Keratinocyte (primary cell): Measurements from ENCODE around the gene ALDH3A1. TPM values are rescaled to one million over a fixed set of nuclear protein-coding genes. Genes with fewer than 3 reads are reported as not detected.

Experiments used
- DNase-seq: peaks from one replicate; pipeline ENCODE4 v3.0.0-alpha.2; 2011; ENCODE audit warnings: low read depth, missing footprints, low spot score
- FAIRE-seq: peaks from 2 replicates; lab custom pipeline; 2011; peaks lifted over from hg19 to GRCh38; lab: Jason Lieb, UNC
- H2AFZ ChIP-seq: 2 replicates; pipeline ENCODE4 v1.6.0; 2012; ENCODE audit warnings: low read length, control low read depth, inconsistent platforms; ENCODE audit not compliant: control insufficient read depth
- H3K27ac ChIP-seq: 2 replicates; pipeline ENCODE4 v1.5.1; 2011; ENCODE audit warnings: low read length; ENCODE audit not compliant: control insufficient read depth, insufficient read depth
- H3K27me3 ChIP-seq: 3 replicates; pipeline ENCODE4 v1.6.0; 2011; ENCODE audit warnings: low read length; ENCODE audit not compliant: control insufficient read depth, insufficient read depth; ENCODE audit errors: extremely low read depth
- H3K36me3 ChIP-seq, 2 experiments: 2 replicates in 1 of 2; 3 replicates in 1 of 2; pipeline ENCODE4 v1.5.1; 2011; ENCODE audit warnings: low read length in 2 of 2, mild to moderate bottlenecking in 1 of 2; ENCODE audit not compliant: control insufficient read depth in 2 of 2, insufficient read depth in 2 of 2; ENCODE audit errors: extremely low read depth in 1 of 2
- H3K4me1 ChIP-seq: 3 replicates; pipeline ENCODE4 v1.5.1; 2011; ENCODE audit warnings: low read length; ENCODE audit not compliant: control insufficient read depth, insufficient read depth; ENCODE audit errors: extremely low read depth
- H3K4me2 ChIP-seq: 3 replicates; pipeline ENCODE4 v1.6.0; 2011; ENCODE audit warnings: low read depth, low read length; ENCODE audit not compliant: control insufficient read depth, insufficient read depth; ENCODE audit errors: extremely low read depth
- H3K4me3 ChIP-seq, 3 experiments: fragments of 200-600 bp in 1 of 3; sonication (generic) in 1 of 3; 2 replicates in 2 of 3; 3 replicates in 1 of 3; pipeline ENCODE4 v1.5.1; 2011 to 2016; ENCODE audit warnings: low read length in 3 of 3, mild to moderate bottlenecking in 3 of 3, control low read depth in 2 of 3, inconsistent platforms in 1 of 3, low read depth in 1 of 3, mixed read lengths in 1 of 3, mixed run types in 1 of 3, moderate library complexity in 1 of 3; ENCODE audit not compliant: control insufficient read depth in 2 of 3, insufficient read depth in 2 of 3; ENCODE audit errors: extremely low read depth in 1 of 3
- H3K79me2 ChIP-seq: 2 replicates; pipeline ENCODE4 v1.6.0; 2012; ENCODE audit warnings: low read length; ENCODE audit not compliant: control insufficient read depth, insufficient read depth
- H3K9ac ChIP-seq: 3 replicates; pipeline ENCODE4 v1.6.0; 2011; ENCODE audit warnings: low read length; ENCODE audit not compliant: control insufficient read depth, insufficient read depth; ENCODE audit errors: extremely low read depth
- H3K9me1 ChIP-seq: 3 replicates; pipeline ENCODE4 v1.6.0; 2011; ENCODE audit warnings: low read length; ENCODE audit not compliant: control insufficient read depth, insufficient read depth; ENCODE audit errors: extremely low read depth
- H3K9me3 ChIP-seq: 2 replicates; pipeline ENCODE4 v1.5.1; 2012; ENCODE audit warnings: low read depth, low read length; ENCODE audit not compliant: control insufficient read depth
- H4K20me1 ChIP-seq: 3 replicates; pipeline ENCODE4 v1.6.0; 2011; ENCODE audit warnings: low read length; ENCODE audit not compliant: control insufficient read depth, insufficient read depth; ENCODE audit errors: extremely low read depth
- EZH2 ChIP-seq: IDR thresholded peaks from one replicate; pipeline ENCODE4 v1.6.1; 2012; ENCODE audit warnings: inconsistent platforms, mild to moderate bottlenecking, low read length, moderate library complexity
- dilution Hi-C: fragments of 300-500 bp; cut with MboI; formaldehyde crosslinking; loops from one replicate; pipeline ENCODE4 v1.7.0; 2020; ENCODE audit warnings: low sequenced_read_pairs; ENCODE audit not compliant: extremely low pct_ligation_motif_present
- polyA plus RNA-seq, 5 experiments: library from polyadenylated mRNA; depleted of rRNA in 3 of 5; stranded (reverse) in 3 of 5; stranded (forward) in 1 of 5; unstranded in 1 of 5; fragments of >200 nt; gene quantifications; 1 replicate in 1 of 5; 2 replicates in 3 of 5; 3 replicates in 1 of 5; pipeline versions ENCODE4 v1.2.1 to v1.2.3, GENCODE V29; 2011 to 2012; ENCODE audit warnings: missing spikeins in 2 of 5, low read depth in 1 of 5, low replicate concordance in 1 of 5
- TF ChIP-seq, protein P1 (sequence below), 3 experiments: IDR thresholded peaks in 1 of 3; conservative IDR thresholded peaks in 1 of 3; optimal IDR thresholded peaks in 1 of 3; 2 replicates in 2 of 3; 3 replicates in 1 of 3; pipeline versions ENCODE3 to v1.5.1; 2011; ENCODE audit warnings: low read length in 3 of 3, mild to moderate bottlenecking in 3 of 3, moderate library complexity in 2 of 3, control low read depth in 1 of 3, inconsistent platforms in 1 of 3; ENCODE audit not compliant: insufficient read depth in 2 of 3; ENCODE audit errors: extremely low read depth in 1 of 3

The ALDH3A1 gene
- polyA plus RNA-seq, 1 donor (not counting 4 experiments of a cell fraction or from before 2014, with no cell fraction given), result 5.8 TPM

DNA sequence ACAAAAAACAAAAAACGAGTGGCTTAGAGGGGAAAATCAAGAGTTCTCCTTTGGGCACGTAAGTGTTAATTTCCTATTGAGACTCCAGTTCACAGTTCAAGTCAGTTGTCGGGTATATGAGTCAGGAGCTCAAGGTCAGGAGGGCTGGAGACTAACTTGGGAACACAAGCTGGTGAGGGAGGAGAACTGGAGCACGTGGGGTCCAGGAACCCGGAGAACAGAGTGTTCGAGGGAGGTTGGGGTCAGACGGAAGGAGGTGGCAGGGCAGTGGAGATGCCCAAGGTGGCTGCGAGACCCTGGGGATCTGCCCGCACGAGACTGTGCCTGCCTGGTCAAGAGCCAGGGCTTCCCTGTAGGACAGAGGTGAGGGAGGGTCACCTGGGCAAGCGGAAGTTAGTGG lies 12.0 kb downstream of the ALDH3A1 start:
- Histone ChIP-seq H3K27ac (no peak overlapping the region), H3K4me2 (no peak overlapping the region)
- FAIRE-seq, result no peak

DNA sequence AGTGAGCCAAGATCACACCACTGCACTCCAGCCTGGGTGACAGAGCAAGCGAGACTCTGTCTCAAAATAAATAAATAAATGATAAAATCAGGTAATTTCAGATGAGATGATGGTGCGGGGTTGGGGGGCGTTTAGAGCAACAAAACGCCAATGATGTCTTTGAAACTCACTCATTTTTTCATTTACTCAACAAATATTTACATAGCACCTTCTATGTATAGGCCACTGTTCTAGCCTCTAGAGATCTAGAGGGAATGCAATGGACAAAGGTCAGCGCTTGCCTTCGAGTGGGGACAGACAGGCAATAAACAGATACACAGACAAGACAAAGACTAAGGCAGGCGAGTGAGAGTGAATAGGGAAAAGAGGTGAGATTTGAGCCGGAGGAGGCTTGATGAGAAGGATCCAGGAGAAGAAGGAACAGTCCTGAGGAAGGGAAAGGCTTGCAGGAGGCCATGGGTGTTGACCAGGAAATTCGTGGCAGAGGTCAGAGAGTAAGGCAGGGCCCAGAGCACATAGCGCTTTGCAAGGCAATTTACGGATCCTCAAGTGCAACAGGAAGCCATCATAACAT lies 14.1 kb downstream of the ALDH3A1 start:
- H3K27me3 ChIP-seq, result no peaks in the 10 kb centered on the region
- H3K9ac ChIP-seq, result no peak overlapping the region
- no peak overlapping the region for H3K27ac ChIP-seq
- no peaks in the 10 kb centered on the region for H3K36me3 ChIP-seq
- no peaks in the 10 kb centered on the region for H4K20me1 ChIP-seq
- H3K9me3 ChIP-seq, result no peaks in the 10 kb centered on the region
- dilution Hi-C loops, result no loop called here
- no peak overlapping the region for H2AFZ ChIP-seq
- no peak overlapping the region for H3K4me2 ChIP-seq
- H3K4me3 ChIP-seq, result no peak overlapping the region
- DNase-seq, result no peak
- H3K9me1 ChIP-seq, result no peaks in the 10 kb centered on the region
- H3K79me2 ChIP-seq, result no peaks in the 10 kb centered on the region
- TF ChIP-seq, protein P1, sequence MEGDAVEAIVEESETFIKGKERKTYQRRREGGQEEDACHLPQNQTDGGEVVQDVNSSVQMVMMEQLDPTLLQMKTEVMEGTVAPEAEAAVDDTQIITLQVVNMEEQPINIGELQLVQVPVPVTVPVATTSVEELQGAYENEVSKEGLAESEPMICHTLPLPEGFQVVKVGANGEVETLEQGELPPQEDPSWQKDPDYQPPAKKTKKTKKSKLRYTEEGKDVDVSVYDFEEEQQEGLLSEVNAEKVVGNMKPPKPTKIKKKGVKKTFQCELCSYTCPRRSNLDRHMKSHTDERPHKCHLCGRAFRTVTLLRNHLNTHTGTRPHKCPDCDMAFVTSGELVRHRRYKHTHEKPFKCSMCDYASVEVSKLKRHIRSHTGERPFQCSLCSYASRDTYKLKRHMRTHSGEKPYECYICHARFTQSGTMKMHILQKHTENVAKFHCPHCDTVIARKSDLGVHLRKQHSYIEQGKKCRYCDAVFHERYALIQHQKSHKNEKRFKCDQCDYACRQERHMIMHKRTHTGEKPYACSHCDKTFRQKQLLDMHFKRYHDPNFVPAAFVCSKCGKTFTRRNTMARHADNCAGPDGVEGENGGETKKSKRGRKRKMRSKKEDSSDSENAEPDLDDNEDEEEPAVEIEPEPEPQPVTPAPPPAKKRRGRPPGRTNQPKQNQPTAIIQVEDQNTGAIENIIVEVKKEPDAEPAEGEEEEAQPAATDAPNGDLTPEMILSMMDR (optimal IDR thresholded peaks at IDR 0.05 in 1 of 3, IDR thresholded peaks at IDR 0.05 in 1 of 3, conservative IDR thresholded peaks at IDR 0.05 in 1 of 3; ENCODE audit: extremely low read depth in 1 of 3, insufficient read depth in 2 of 3, low read length in 3 of 3), result no peak
- no peak for TF ChIP-seq EZH2
- H3K4me1 ChIP-seq, result no peaks in the 10 kb centered on the region
- no peak for FAIRE-seq

More for the DNA sequence above, 12.0 kb downstream of the ALDH3A1 start:
- Histone ChIP-seq H3K27me3 (no peaks in the 10 kb centered on the region), H4K20me1 (no peaks in the 10 kb centered on the region), H3K9ac (no peak overlapping the region), H3K4me3 (no peak overlapping the region), H3K79me2 (no peaks in the 10 kb centered on the region), H3K9me1 (no peaks in the 10 kb centered on the region), H3K9me3 (no peaks in the 10 kb centered on the region), H3K36me3 (no peaks in the 10 kb centered on the region), H2AFZ (no peak overlapping the region), H3K4me1 (no peaks in the 10 kb centered on the region)
- dilution Hi-C loops, result no loop called here
- no peak for DNase-seq
- TF ChIP-seq, protein P1 (optimal IDR thresholded peaks at IDR 0.05 in 1 of 3, IDR thresholded peaks at IDR 0.05 in 1 of 3, conservative IDR thresholded peaks at IDR 0.05 in 1 of 3; ENCODE audit: extremely low read depth in 1 of 3, insufficient read depth in 2 of 3, low read length in 3 of 3), result no peak
- TF ChIP-seq EZH2, result no peak
